GM12892 (cell line): ENCODE results near the gene F3.

Experiments used
- DNase-seq: peaks from one replicate; pipeline ENCODE4 v3.0.0; 2011; ENCODE audit not compliant: insufficient read length
- FAIRE-seq: peaks from 2 replicates; lab custom pipeline; 2011; peaks lifted over from hg19 to GRCh38; lab: Jason Lieb, UNC
- POLR2A ChIP-seq: IDR thresholded peaks from 2 replicates; pipeline ENCODE4 v1.6.1; 2011; ENCODE audit warnings: low read depth, low read length, control low read depth
- POLR2AphosphoS5 ChIP-seq: IDR thresholded peaks from 2 replicates; pipeline ENCODE4 v1.6.1; 2011; ENCODE audit warnings: low read depth, low read length, control low read depth
- TAF1 ChIP-seq: IDR thresholded peaks from 2 replicates; pipeline ENCODE4 v1.6.1; 2011; ENCODE audit warnings: low read depth, mild to moderate bottlenecking, control low read depth, low read length, borderline replicate concordance

The F3 gene

GRCh38 chr1:94532077-94532476, 9.5 kb downstream of the F3 start:
- TF ChIP-seq POLR2A: no peak
- no peak for TF ChIP-seq TAF1
- TF ChIP-seq POLR2AphosphoS5: no peak
- no peak for DNase-seq
- FAIRE-seq: no peak

- DNase-seq (no peak), FAIRE-seq (no peak)
- TF ChIP-seq TAF1 (no peak), POLR2A (no peak), POLR2AphosphoS5 (no peak)
Observed at GRCh38 chr1:94531664-94532063, 9.9 kb downstream of the F3 start.

GRCh38 chr1:94530373-94530878, 11.1 kb downstream of the F3 start:
- FAIRE-seq (peak; percentile 42), DNase-seq (no peak)
- TF ChIP-seq POLR2AphosphoS5 (no peak), POLR2A (no peak), TAF1 (no peak)

- DNase-seq (no peak), FAIRE-seq (no peak)
- no peak for TF ChIP-seq TAF1
- no peak for TF ChIP-seq POLR2A
- no peak for TF ChIP-seq POLR2AphosphoS5
Observed at GRCh38 chr1:94529416-94529815, 12.1 kb downstream of the F3 start.

- DNase-seq (no peak), FAIRE-seq (no peak)
Observed at GRCh38 chr1:94528826-94529225, 12.7 kb downstream of the F3 start.

GRCh38 chr1:94528299-94528698, 13.3 kb downstream of the F3 start:
- no peak for FAIRE-seq
- TF ChIP-seq POLR2A: no peak
- no peak for TF ChIP-seq POLR2AphosphoS5
- TF ChIP-seq TAF1: no peak
- DNase-seq: no peak

More at GRCh38 chr1:94528826-94529225, 12.7 kb downstream of the F3 start:
- no peak for TF ChIP-seq POLR2A
- TF ChIP-seq POLR2AphosphoS5: no peak
- TF ChIP-seq TAF1: no peak

- TF ChIP-seq POLR2A (no peak), POLR2AphosphoS5 (no peak), TAF1 (no peak)
- FAIRE-seq (no peak), DNase-seq (no peak)
Observed at GRCh38 chr1:94527447-94528031, 14.0 kb downstream of the F3 start.

GRCh38 chr1:94526152-94526980, 15.2 kb downstream of the F3 start:
- DNase-seq (no peak), FAIRE-seq (no peak)
- TF ChIP-seq POLR2AphosphoS5 (no peak), TAF1 (no peak), POLR2A (no peak)

- FAIRE-seq (no peak), DNase-seq (no peak)
- no peak for TF ChIP-seq POLR2AphosphoS5
- no peak for TF ChIP-seq TAF1
- no peak for TF ChIP-seq POLR2A
Observed at GRCh38 chr1:94524531-94524930, 17.0 kb downstream of the F3 start.

GRCh38 chr1:94522304-94522703, 19.3 kb downstream of the F3 start:
- DNase-seq: no peak
- no peak for TF ChIP-seq POLR2AphosphoS5
- TF ChIP-seq TAF1: no peak
- TF ChIP-seq POLR2A: no peak
- FAIRE-seq: no peak

- DNase-seq: no peak
- no peak for TF ChIP-seq TAF1
- no peak for TF ChIP-seq POLR2A
- TF ChIP-seq POLR2AphosphoS5: no peak
- FAIRE-seq: no peak
Observed at GRCh38 chr1:94519351-94519750, 22.2 kb downstream of the F3 start.
